Suprapubic skin (tissue), 4 donors: ENCODE data around the gene CPEB4.

Source experiments
- CTCF ChIP-seq, 2 donors: fragments of 200-600 bp in 1 of 2; fragments of 450-650 bp in 1 of 2; sonication (generic) in 1 of 2; IDR thresholded peaks; one replicate each; pipeline ENCODE4 v1.5.1; 2016 to 2019; ENCODE audit warnings: antibody characterized with exemption in 2 of 2, mild to moderate bottlenecking in 1 of 2, moderate library complexity in 1 of 2
- EP300 ChIP-seq: sonication (generic); formaldehyde crosslinking; IDR thresholded peaks from one replicate; pipeline ENCODE4 v1.6.1; 2017; ENCODE audit warnings: antibody characterized with exemption
- POLR2A ChIP-seq, 2 donors: fragments of 450-650 bp; IDR thresholded peaks; one replicate each; pipeline ENCODE4 v1.6.1; 2017; ENCODE audit warnings: antibody characterized with exemption in 2 of 2, mild to moderate bottlenecking in 2 of 2, moderate library complexity in 2 of 2
- POLR2AphosphoS5 ChIP-seq, 3 donors: sonication (generic); formaldehyde crosslinking; IDR thresholded peaks; one replicate each; pipeline ENCODE4 v1.6.1; 2017; ENCODE audit warnings: antibody characterized with exemption in 3 of 3

GRCh38 chr5:173972607-173972924 lies 84.4 kb downstream of the CPEB4 start:
- no peak for TF ChIP-seq CTCF (IDR thresholded peaks at IDR 0.05)
- TF ChIP-seq POLR2A (IDR thresholded peaks at IDR 0.05) = no peak
- TF ChIP-seq EP300 = no peak
- no peak for TF ChIP-seq POLR2AphosphoS5 (IDR thresholded peaks at IDR 0.05)
